OCI-LY1 (cell line): Measurements from ENCODE around the gene ETV5.

Source experiments
- H2AFZ ChIP-seq: fragments of 200-600 bp; sonication (generic), shearing (Covaris generic); 2 replicates; pipeline ENCODE4 v1.6.0; 2014; ENCODE audit warnings: antibody characterized with exemption, mild to moderate bottlenecking, low read length
- H3F3A ChIP-seq: fragments of 200-600 bp; sonication (generic), shearing (Covaris generic); 2 replicates; pipeline ENCODE4 v1.6.0; 2014; ENCODE audit warnings: mild to moderate bottlenecking, antibody characterized with exemption, low read length, moderate library complexity; ENCODE audit not compliant: insufficient read depth
- H3K27ac ChIP-seq: fragments of 200-600 bp; sonication (generic); 2 replicates; pipeline ENCODE4 v1.5.1; 2014; ENCODE audit warnings: low read length, mixed run types, mild to moderate bottlenecking, low read depth; ENCODE audit not compliant: poor library complexity, severe bottlenecking
- H3K27me3 ChIP-seq: fragments of 200-600 bp; sonication (generic); 2 replicates; pipeline ENCODE4 v1.6.0; 2014; ENCODE audit warnings: antibody characterized with exemption, mild to moderate bottlenecking, low read length, moderate library complexity; ENCODE audit not compliant: insufficient read depth
- H3K36me3 ChIP-seq: fragments of 200-600 bp; sonication (generic); 2 replicates; pipeline ENCODE4 v1.6.1; 2014; ENCODE audit warnings: mild to moderate bottlenecking, antibody characterized with exemption, low read length, moderate library complexity, mixed read lengths; ENCODE audit not compliant: insufficient read depth
- H3K4me1 ChIP-seq: fragments of 200-600 bp; sonication (generic); 2 replicates; pipeline ENCODE4 v1.5.1; 2014; ENCODE audit warnings: mild to moderate bottlenecking, low read length, moderate library complexity; ENCODE audit not compliant: insufficient read depth, severe bottlenecking
- H3K4me2 ChIP-seq: fragments of 200-600 bp; sonication (generic), shearing (Covaris generic); 2 replicates; pipeline ENCODE4 v1.6.1; 2014; ENCODE audit warnings: low read length
- H3K4me3 ChIP-seq: fragments of 200-600 bp; sonication (generic); 2 replicates; pipeline ENCODE4 v1.5.1; 2014; ENCODE audit warnings: low read length, low read depth, mild to moderate bottlenecking, mixed read lengths; ENCODE audit not compliant: poor library complexity, severe bottlenecking
- H3K79me2 ChIP-seq: fragments of 200-600 bp; shearing (Covaris generic); 2 replicates; pipeline ENCODE4 v1.6.1; 2016; ENCODE audit warnings: mixed run types, low read length, mixed read lengths; ENCODE audit not compliant: insufficient read depth
- H3K9ac ChIP-seq: fragments of 200-600 bp; sonication (generic), shearing (Covaris generic); 2 replicates; pipeline ENCODE4 v1.6.1; 2014; ENCODE audit warnings: mild to moderate bottlenecking, low read length, mixed read lengths
- H3K9me2 ChIP-seq: fragments of 200-600 bp; sonication (generic), shearing (Covaris generic); 2 replicates; pipeline ENCODE4 v1.6.1; 2014; ENCODE audit warnings: low read depth, mild to moderate bottlenecking, low read length, mixed read lengths
- H3K9me3 ChIP-seq: fragments of 200-600 bp; shearing (Covaris generic); 2 replicates; pipeline ENCODE4 v1.6.1; 2014; ENCODE audit warnings: low read length, mixed read lengths
- H4K20me1 ChIP-seq: fragments of 200-600 bp; sonication (generic), shearing (Covaris generic); 2 replicates; pipeline ENCODE4 v1.6.0; 2016; ENCODE audit warnings: mild to moderate bottlenecking, low read length; ENCODE audit not compliant: insufficient read depth
- CTCF ChIP-seq: fragments of 200-600 bp; sonication (generic), shearing (Covaris generic); IDR thresholded peaks from 2 replicates; pipeline ENCODE4 v1.5.1; 2017; ENCODE audit warnings: mild to moderate bottlenecking, antibody characterized with exemption, low read length, moderate library complexity, mixed read lengths
- EZH2 ChIP-seq: fragments of 200-600 bp; sonication (generic), shearing (Covaris generic); IDR thresholded peaks from 2 replicates; pipeline ENCODE4 v1.8.0; 2017; ENCODE audit warnings: borderline replicate concordance, mixed run types, mild to moderate bottlenecking, antibody characterized with exemption, low read length, moderate library complexity, mixed read lengths

ETV5 gene

GRCh38 chr3:186060222-186060621 lies 48.7 kb downstream of the ETV5 start:
- H3K9me2 ChIP-seq, result no peaks in the 10 kb centered on the region
- no peaks in the 10 kb centered on the region for H3F3A ChIP-seq
- no peaks in the 10 kb centered on the region for H4K20me1 ChIP-seq
- H3K4me1 ChIP-seq, result no peaks in the 10 kb centered on the region
- no peak overlapping the region for H3K9ac ChIP-seq
- H3K79me2 ChIP-seq, result no peaks in the 10 kb centered on the region
- TF ChIP-seq CTCF, result no peak
- TF ChIP-seq EZH2, result no peak
- H3K9me3 ChIP-seq, result no peaks in the 10 kb centered on the region
- H3K27ac ChIP-seq, result no peak overlapping the region
- no peaks in the 10 kb centered on the region for H3K36me3 ChIP-seq
- H3K27me3 ChIP-seq, result no peaks in the 10 kb centered on the region; the same call in 1 of the 2 replicates
- no peak overlapping the region for H3K4me2 ChIP-seq
- H3K4me3 ChIP-seq, result no peak overlapping the region
- H2AFZ ChIP-seq, result no peak overlapping the region

DNA sequence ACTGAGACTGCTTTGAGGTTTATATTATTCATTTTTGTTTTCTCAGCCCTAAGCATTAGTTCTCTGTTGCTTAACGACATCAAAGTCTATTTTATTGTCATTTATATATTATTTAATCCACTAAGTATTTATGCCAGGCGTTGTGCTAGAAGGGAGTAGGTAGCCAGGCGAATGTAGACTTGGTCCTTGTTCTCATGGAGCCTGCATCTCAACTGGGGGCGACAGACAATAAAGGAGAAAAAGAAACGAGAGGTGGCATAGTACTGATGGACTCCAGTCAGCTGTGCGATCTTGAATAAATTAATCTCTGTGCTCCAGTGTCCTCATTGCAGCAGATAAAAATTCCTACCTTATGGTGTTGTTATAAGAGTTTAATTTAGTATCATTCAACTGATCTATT lies 49.7 kb downstream of the ETV5 start:
- Histone ChIP-seq H3K4me1 (no peaks in the 10 kb centered on the region), H3K79me2 (no peaks in the 10 kb centered on the region), H3K36me3 (no peaks in the 10 kb centered on the region), H3K9me3 (no peaks in the 10 kb centered on the region), H3K27ac (no peak overlapping the region), H3K4me3 (no peak overlapping the region), H3K27me3 (no peaks in the 10 kb centered on the region; the same call in 1 of the 2 replicates), H3K9ac (no peak overlapping the region), H3F3A (no peaks in the 10 kb centered on the region), H3K9me2 (no peaks in the 10 kb centered on the region), H4K20me1 (no peaks in the 10 kb centered on the region), H3K4me2 (no peak overlapping the region), H2AFZ (no peak overlapping the region)
- TF ChIP-seq EZH2 (no peak), CTCF (no peak)

GRCh38 chr3:186058225-186058624 lies 50.7 kb downstream of the ETV5 start:
- no peaks in the 10 kb centered on the region for H3K9me2 ChIP-seq
- H3K9me3 ChIP-seq, result no peaks in the 10 kb centered on the region
- TF ChIP-seq CTCF, result no peak
- no peak overlapping the region for H3K27ac ChIP-seq
- no peaks in the 10 kb centered on the region for H3K4me1 ChIP-seq
- no peak overlapping the region for H2AFZ ChIP-seq
- no peak overlapping the region for H3K4me2 ChIP-seq
- H3K36me3 ChIP-seq, result no peaks in the 10 kb centered on the region
- H4K20me1 ChIP-seq, result no peaks in the 10 kb centered on the region
- no peak overlapping the region for H3K9ac ChIP-seq
- H3K27me3 ChIP-seq, result no peaks in the 10 kb centered on the region; the same call in 1 of the 2 replicates
- no peak overlapping the region for H3K4me3 ChIP-seq
- no peaks in the 10 kb centered on the region for H3F3A ChIP-seq
- H3K79me2 ChIP-seq, result no peaks in the 10 kb centered on the region
